Fibroblast of mammary gland (primary cell): ENCODE data around the gene SLC6A7.

Experiments
- DNase-seq: peaks from one replicate; pipeline ENCODE4 v3.0.0-alpha.2; 2010; ENCODE audit warnings: low read depth
- H3K4me3 ChIP-seq: 2 replicates; pipeline ENCODE4 v1.5.1; 2011; ENCODE audit warnings: low read depth, mild to moderate bottlenecking, low read length, moderate library complexity; ENCODE audit not compliant: control insufficient read depth
- CTCF ChIP-seq: conservative IDR thresholded peaks from 2 replicates; pipeline ENCODE4 v1.5.1; 2011; ENCODE audit warnings: low read depth, low read length, inconsistent platforms; ENCODE audit not compliant: control insufficient read depth, insufficient read depth

Gene SLC6A7

GRCh38 chr5:150144246-150144801 lies 45.5 kb upstream of the SLC6A7 start:
- peak; percentile 97 for DNase-seq
- TF ChIP-seq CTCF, result no peak
- H3K4me3 ChIP-seq, result peak overlapping the region; percentile 26

GRCh38 chr5:150144879-150145278 lies 45.0 kb upstream of the SLC6A7 start:
- DNase-seq, result no peak
- peak overlapping the region; percentile 2 for H3K4me3 ChIP-seq

GRCh38 chr5:150146235-150146634 lies 43.6 kb upstream of the SLC6A7 start:
- no peak overlapping the region for H3K4me3 ChIP-seq
- no peak for TF ChIP-seq CTCF
- DNase-seq, result no peak

More at GRCh38 chr5:150144879-150145278, 45.0 kb upstream of the SLC6A7 start:
- no peak for TF ChIP-seq CTCF

- no peak for TF ChIP-seq CTCF
- no peak overlapping the region for H3K4me3 ChIP-seq
- DNase-seq, result no peak
Observed at GRCh38 chr5:150146862-150147601, 42.8 kb upstream of the SLC6A7 start.

GRCh38 chr5:150147670-150148069 lies 42.2 kb upstream of the SLC6A7 start:
- no peak for TF ChIP-seq CTCF
- peak; percentile 68 for DNase-seq
- H3K4me3 ChIP-seq, result no peak overlapping the region

GRCh38 chr5:150148117-150148927 lies 41.5 kb upstream of the SLC6A7 start:
- TF ChIP-seq CTCF, result no peak
- peak; percentile 92 for DNase-seq
- H3K4me3 ChIP-seq, result no peak overlapping the region
